Liver (tissue), 3 donors: ENCODE results near the gene UBXN6.

Experiments
- EGR1 ChIP-seq, 2 donors: IDR thresholded peaks; 2 replicates each; pipeline ENCODE4 v1.6.1; 2016 to 2018; ENCODE audit warnings: antibody characterized with exemption in 2 of 2, low read depth in 2 of 2
- GABPA ChIP-seq, 2 donors: IDR thresholded peaks in 1 of 2; conservative IDR thresholded peaks in 1 of 2; 2 replicates each; pipeline ENCODE4 v1.6.1; 2016; ENCODE audit warnings: antibody characterized with exemption in 2 of 2, mild to moderate bottlenecking in 1 of 2, moderate library complexity in 1 of 2
- HNF4G ChIP-seq: IDR thresholded peaks from 2 replicates; pipeline ENCODE4 v1.6.1; 2016; ENCODE audit warnings: antibody characterized with exemption
- JUND ChIP-seq, 2 donors: IDR thresholded peaks; 2 replicates each; pipeline ENCODE4 v1.6.1; 2016; ENCODE audit warnings: antibody characterized with exemption in 2 of 2
- RAD21 ChIP-seq, 2 donors: IDR thresholded peaks; 2 replicates each; pipeline ENCODE4 v1.6.1; 2016; ENCODE audit warnings: antibody characterized with exemption in 2 of 2, mild to moderate bottlenecking in 2 of 2
- TAF1 ChIP-seq: conservative IDR thresholded peaks from 2 replicates; pipeline ENCODE4 v1.6.1; 2016; ENCODE audit warnings: antibody characterized with exemption, mild to moderate bottlenecking
- YY1 ChIP-seq: IDR thresholded peaks from 2 replicates; pipeline ENCODE4 v1.6.1; 2016; ENCODE audit warnings: antibody characterized with exemption, mild to moderate bottlenecking
- TF ChIP-seq, protein P1 (sequence below): fragments of 150-350 bp; IDR thresholded peaks from 2 replicates; pipeline ENCODE4 v1.5.1; 2017; ENCODE audit warnings: improper control_type of control experiment, low read depth, low read length; ENCODE audit not compliant: missing input control
- TF ChIP-seq, protein P2 (sequence below): IDR thresholded peaks from 2 replicates; pipeline ENCODE4 v1.6.1; 2016; ENCODE audit warnings: antibody characterized with exemption, mild to moderate bottlenecking
- TF ChIP-seq, protein P3 (sequence below): IDR thresholded peaks from 2 replicates; pipeline ENCODE4 v1.6.1; 2016; ENCODE audit warnings: antibody characterized with exemption
- donor health status: healthy.
- donor health status: healthy.

DNA sequence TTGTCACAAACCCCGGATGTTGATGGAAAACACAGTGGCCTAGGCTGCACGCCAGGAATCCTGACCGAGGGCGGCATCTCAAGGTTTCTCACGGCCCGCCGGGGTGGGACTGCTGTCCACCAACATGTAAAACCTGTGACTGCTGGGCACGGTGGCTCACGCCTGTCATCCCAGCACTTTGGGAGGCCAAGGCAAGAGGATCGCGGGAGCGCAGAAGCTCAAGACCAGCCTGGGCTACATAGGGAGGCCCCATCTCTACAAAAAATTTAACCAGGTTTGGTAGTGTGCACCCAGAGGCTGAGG, 49.5 kb upstream of the UBXN6 start:
- TF ChIP-seq GABPA (IDR thresholded peaks at IDR 0.05 in 1 of 2, conservative IDR thresholded peaks at IDR 0.05 in 1 of 2) (no peak), TAF1 (no peak), HNF4G (no peak), RAD21 (IDR thresholded peaks at IDR 0.05) (no peak), EGR1 (IDR thresholded peaks at IDR 0.05; ENCODE audit: low read depth in 2 of 2) (no peak), JUND (IDR thresholded peaks at IDR 0.05) (no peak), YY1 (no peak)
- TF ChIP-seq, protein P1, sequence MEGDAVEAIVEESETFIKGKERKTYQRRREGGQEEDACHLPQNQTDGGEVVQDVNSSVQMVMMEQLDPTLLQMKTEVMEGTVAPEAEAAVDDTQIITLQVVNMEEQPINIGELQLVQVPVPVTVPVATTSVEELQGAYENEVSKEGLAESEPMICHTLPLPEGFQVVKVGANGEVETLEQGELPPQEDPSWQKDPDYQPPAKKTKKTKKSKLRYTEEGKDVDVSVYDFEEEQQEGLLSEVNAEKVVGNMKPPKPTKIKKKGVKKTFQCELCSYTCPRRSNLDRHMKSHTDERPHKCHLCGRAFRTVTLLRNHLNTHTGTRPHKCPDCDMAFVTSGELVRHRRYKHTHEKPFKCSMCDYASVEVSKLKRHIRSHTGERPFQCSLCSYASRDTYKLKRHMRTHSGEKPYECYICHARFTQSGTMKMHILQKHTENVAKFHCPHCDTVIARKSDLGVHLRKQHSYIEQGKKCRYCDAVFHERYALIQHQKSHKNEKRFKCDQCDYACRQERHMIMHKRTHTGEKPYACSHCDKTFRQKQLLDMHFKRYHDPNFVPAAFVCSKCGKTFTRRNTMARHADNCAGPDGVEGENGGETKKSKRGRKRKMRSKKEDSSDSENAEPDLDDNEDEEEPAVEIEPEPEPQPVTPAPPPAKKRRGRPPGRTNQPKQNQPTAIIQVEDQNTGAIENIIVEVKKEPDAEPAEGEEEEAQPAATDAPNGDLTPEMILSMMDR = no peak
- TF ChIP-seq, protein P2, sequence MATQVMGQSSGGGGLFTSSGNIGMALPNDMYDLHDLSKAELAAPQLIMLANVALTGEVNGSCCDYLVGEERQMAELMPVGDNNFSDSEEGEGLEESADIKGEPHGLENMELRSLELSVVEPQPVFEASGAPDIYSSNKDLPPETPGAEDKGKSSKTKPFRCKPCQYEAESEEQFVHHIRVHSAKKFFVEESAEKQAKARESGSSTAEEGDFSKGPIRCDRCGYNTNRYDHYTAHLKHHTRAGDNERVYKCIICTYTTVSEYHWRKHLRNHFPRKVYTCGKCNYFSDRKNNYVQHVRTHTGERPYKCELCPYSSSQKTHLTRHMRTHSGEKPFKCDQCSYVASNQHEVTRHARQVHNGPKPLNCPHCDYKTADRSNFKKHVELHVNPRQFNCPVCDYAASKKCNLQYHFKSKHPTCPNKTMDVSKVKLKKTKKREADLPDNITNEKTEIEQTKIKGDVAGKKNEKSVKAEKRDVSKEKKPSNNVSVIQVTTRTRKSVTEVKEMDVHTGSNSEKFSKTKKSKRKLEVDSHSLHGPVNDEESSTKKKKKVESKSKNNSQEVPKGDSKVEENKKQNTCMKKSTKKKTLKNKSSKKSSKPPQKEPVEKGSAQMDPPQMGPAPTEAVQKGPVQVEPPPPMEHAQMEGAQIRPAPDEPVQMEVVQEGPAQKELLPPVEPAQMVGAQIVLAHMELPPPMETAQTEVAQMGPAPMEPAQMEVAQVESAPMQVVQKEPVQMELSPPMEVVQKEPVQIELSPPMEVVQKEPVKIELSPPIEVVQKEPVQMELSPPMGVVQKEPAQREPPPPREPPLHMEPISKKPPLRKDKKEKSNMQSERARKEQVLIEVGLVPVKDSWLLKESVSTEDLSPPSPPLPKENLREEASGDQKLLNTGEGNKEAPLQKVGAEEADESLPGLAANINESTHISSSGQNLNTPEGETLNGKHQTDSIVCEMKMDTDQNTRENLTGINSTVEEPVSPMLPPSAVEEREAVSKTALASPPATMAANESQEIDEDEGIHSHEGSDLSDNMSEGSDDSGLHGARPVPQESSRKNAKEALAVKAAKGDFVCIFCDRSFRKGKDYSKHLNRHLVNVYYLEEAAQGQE = no peak
- TF ChIP-seq, protein P3, sequence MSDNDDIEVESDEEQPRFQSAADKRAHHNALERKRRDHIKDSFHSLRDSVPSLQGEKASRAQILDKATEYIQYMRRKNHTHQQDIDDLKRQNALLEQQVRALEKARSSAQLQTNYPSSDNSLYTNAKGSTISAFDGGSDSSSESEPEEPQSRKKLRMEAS = no peak
